Renal cortex interstitium (tissue), 11 donors: ENCODE measurements around the gene ACVR1. TPM values are rescaled to one million over a fixed set of nuclear protein-coding genes. Genes with fewer than 3 reads are reported as not detected.

Experiments used
- DNase-seq, 11 donors: peaks; one replicate each; pipeline ENCODE4 v3.0.0-alpha.2; 2013; ENCODE audit warnings: low read depth in 9 of 11, low spot score in 4 of 11; ENCODE audit errors: extremely low read depth in 1 of 11
- polyA plus RNA-seq, 3 donors: library from polyadenylated mRNA; unstranded; fragments of 120-200 nt; gene quantifications; one replicate each; pipeline ENCODE4 v1.2.1, GENCODE V29; 2013; ENCODE audit not compliant: insufficient read length in 3 of 3

Gene ACVR1
- polyA plus RNA-seq, 3 donors = 26.6 to 31.0 (median 29.1) TPM

DNA sequence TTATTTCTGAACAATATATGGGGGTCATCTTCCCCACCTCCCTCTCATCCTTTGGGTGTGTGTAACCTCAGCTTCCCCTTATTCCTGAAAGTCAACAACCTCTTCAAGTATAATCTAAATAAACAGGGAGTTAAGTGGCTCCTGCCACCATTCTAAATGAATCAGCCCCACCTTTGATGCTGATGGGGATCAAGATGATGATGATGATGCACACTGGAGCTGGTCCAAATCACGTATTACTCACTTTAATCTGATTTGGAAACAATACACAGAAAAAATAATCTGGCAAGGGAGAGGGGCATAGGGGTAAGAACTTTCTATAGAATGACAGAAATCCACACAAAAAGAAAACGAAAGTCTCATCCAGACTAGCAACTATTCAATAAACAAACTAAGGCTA is 7.1 kb downstream of the ACVR1 start:
- DNase-seq = no peak

DNA sequence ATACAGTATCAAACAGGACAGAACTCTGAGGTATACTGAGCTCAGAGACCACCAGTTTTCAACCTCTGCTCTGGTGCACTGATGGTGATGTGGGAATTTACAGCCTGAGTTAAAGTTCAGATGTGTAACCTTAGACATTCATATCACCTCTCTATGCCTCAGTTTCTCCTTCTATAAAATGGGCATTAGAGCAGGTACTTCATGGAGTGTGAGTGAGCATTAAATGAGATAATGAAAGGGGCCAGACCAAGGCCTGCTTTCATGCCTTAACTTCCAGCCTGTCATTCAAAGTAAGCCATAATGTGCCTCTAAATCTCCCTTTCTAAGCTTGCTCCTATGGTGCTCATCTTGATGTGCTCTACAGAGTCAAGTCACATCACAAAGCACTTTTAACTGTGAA is 8.4 kb downstream of the ACVR1 start:
- DNase-seq = no peak

DNA sequence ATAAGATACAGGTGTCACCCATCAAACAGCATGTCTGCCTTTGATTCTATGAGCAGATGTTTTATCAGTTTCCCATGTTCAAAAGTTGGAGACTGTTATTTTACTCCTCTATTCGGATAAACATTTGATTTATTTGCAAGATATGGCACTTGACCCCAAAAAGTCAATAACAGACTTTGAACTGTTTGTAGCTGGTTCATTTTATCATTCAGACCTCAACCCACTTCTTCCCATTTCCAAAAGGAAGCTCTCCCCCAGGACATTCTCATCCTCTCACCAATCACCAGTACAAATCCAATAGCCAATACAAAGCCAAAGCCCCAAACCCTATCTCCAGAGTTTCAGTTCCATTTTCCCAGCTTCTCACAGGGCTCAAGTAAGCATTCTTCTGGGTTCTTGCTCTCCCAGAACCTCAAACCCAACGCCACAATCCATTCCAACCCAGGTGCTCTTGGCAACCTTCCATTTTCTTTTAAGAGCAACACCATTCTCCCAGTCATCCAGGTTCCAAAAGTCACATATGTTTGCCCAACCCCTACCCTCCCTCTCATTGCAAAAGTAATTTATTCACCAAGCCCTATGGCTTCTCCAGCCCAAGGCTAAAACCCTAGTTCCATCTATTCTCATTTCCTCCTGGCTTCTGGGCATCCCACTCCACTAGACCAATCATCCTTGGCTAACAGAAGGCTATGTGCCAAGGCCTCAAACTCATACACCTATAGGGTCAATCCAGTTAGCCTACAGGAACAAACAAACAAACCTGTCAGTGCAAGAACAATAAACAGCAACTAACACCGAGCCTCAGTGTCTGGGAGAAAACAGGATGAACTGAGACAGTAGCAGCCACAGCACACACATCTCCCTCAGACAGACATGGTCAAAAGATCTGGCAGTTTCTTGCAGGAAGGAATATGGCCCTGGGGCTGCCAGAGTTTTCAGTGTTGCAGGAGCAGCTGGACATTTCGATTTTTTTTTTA is 9.2 kb downstream of the ACVR1 start:
- DNase-seq = no peak

DNA sequence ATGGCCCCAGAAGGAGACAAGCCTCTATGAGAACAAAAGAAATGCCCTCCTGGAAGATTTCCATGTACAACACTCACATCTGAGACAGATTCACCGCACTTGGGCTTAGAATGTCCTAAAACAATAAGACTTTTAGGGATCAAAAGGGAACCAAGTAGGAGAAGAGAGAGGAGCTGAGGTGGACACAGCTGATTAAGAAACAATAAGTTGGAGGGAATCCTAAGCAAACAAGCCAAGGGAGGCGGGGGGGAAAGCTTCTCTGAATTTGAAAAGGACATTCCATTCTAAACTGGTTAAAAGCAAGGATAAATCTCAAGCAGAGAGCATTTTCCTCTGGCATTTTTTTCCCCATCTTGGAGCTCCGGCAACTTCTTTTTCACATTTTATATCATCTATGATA is 9.9 kb downstream of the ACVR1 start:
- no peak for DNase-seq

DNA sequence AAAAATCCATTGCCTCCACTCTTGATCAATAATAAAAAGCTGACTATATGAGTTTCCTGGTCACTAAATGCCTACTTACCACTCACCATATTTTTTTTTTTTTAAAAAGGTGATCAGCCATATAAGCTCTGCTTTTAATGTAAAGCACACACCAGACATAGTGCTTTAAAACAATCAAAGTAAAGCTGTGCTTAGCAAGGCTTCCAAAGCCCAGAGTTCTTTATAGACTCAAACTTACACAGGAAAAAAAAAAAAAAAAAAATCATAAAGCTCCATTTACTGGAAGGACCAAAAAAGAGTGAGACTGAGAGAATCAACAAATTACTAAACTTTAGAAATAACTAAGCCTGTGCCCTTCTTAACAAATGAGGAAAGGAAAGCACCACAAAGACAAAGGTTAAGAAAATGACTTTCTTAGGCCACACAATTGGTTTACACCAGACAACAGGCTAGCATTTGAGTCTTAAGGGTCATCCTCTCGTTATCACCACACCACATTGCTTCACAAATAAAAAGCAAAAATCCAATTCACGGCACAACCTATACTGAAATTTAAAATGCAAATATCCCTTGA is 11.2 kb downstream of the ACVR1 start:
- no peak for DNase-seq

DNA sequence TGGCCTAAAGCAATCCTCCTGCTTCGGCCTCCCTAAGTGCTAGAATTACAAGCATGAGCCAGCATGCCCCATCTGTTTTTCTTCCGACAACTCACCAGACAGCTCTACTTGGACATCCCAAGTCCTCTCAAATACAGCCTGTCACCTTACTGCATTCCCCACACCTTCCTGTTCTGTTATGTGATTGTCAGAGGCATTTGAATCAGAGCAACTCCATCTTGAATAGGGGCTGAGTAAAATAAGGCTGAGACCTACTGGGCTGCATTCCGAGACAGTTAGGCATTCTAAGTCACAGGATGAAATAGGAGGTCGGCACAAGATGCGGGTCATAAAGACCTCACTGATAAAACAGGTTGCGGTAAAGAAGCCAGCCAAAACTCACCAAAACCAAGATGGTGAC is 17.3 kb downstream of the ACVR1 start:
- DNase-seq = no peak

DNA sequence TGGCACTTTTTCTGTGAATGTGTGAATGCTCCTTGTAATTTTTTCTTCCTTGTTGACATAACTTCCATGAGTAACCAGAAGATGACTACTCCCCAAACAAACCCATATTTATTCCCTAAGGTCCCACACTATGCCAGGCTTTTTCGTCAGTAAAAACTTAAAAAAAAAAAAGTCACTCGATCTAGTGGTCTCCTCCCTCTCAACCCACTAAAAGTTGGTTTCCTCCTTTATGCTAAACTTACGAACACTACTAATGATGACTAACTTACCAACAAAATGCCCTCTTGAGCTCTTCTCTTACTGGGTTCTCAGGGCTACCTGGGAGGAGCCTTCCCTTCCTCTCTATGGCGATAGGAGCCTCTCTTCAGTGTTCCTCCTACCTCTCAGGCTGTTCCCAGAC is 18.2 kb downstream of the ACVR1 start:
- DNase-seq = no peak

DNA sequence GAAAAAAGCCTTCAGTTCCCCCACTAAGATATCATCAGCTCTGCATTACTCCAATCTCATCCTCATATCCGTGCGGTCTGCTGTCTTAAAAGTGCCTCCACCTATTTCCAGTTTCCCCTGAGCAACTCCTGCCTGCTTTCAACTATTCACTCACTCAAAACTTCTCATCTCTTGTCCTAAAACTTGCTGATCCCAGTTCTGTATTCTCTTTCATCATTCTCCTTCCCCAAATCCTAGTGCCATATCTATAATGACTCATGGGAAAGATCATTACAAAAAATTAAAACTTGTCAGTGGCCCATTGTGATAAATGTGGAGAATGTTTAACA is 20.0 kb downstream of the ACVR1 start:
- DNase-seq = no peak

DNA sequence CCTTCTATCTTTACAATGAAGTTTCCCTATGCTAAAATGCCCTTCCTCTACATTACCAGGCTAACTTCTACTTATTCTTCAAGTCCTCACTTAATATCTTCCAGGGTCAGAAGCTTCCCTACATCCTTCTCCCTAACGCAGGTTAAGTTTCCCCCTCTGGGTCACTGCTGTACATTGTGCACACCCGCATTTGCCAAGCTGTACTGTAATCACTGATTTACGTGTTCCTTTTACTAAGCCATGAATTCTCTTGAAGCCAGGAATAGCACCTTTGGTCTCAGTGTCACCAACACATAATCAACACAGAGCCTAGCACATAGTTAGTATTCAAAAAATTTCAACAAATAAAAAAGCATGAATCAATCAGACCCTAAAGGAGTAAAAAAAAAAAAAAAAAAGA is 22.3 kb downstream of the ACVR1 start:
- DNase-seq = no peak

DNA sequence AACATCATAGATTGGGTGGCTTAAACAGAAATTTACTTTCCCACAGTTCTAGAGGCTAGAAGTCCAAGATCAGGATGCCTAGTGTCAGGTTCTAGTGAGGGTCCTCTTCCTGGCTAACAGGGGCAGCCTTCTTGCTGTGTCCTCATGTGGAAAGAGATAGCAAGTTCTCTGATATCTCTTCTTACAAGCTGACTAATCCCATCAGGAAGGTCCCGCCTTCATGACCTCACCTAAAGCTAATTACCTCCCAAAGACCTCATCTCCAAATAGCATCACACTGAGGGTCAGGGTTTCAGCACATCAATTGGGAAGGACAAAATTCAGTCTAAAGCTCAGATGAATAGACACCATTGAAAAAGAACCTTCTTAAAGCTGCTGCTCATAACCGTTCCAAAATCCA is 22.9 kb downstream of the ACVR1 start:
- DNase-seq = no peak

DNA sequence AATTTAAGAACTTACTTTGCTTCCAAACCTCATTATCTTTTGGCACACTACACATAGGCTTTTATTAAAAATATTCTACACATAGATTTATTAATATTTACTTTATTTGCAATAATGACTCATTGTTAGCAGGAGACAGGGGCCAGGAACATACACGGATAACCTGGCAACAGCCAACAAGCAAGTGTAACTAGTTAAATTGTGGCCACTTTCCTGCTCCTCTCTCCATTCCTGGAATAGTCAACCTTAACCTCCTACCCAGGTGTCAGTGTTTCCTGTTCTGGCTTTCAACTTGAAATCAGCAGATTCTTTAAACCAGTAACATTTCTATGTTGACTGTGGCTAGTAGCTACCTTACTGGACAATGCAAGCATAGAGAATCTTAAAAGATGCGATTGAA is 26.5 kb downstream of the ACVR1 start:
- no peak for DNase-seq

DNA sequence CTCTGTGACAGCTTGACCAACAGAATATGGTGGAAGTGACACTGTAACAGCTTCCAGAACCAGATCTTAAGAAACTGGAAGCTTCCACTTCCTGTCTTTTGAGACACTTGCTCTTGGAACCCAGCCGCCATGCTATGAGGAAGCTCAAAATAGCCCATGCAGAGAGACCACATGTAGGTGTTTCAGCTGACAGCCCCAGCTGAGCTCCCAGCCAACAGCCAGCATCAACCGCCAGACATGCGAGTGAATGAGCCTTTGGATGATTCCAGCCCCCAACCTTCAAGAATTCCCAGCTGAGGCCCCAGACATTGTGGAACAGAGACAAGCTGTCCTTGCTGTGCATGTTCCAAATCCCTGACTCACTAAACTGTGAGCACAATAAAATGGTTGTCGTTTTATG is 27.9 kb downstream of the ACVR1 start:
- DNase-seq = no peak

DNA sequence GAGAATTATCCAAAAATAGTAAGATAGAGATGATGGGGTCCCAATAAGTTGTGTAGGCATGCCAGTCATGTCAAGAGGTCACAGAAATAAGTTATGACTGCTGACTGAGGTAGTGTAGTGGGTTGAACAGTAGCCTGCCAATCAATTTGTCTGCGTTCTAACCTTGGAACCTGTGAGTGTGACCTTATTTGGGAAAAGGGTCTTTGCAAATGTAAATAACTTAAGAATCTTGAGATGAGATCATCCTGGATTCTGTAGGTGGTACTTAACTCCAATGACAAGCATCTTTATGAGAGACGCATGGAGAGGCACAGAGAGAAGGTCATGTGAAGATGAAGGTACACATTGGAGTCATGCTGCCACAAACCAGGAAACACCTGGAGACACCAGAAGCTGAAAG is 31.0 kb downstream of the ACVR1 start:
- no peak for DNase-seq

DNA sequence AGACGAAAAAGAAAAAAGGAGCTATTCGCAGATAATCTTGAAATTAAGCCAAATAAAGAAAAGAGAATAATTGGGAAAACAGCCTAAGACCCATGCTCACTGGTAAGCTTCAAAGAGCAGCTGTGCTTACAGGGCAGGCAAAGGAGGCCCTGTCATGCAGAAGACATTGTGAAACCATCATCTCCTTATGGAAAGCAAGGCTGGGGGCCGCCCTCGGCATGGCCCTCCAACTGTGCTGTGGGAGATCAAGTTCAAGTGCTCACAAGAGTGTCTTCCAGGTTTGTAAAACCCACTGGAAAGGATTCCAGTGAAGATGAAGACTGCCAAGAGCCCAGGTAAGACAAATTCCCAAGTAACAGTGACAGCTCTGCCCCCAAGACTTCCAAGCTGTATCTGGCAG is 32.2 kb downstream of the ACVR1 start:
- DNase-seq = no peak

DNA sequence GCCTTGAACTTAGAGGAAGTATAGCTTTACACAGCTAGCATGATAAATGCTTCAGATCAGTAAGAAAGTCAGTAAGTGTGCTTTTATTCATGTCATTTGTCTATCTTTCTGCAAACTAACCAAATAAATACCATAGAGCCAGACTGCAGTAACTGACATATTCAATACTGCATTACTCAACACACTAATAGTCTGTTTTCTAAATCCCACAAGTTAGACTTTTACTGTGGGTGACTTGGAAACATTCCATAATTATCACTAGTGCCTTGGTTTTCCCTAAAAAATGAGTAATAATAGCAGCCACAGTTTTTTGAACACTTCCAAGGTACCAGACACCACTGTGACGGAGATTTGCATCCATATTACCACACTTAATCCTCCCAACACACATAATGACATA is 33.0 kb downstream of the ACVR1 start:
- DNase-seq = no peak

DNA sequence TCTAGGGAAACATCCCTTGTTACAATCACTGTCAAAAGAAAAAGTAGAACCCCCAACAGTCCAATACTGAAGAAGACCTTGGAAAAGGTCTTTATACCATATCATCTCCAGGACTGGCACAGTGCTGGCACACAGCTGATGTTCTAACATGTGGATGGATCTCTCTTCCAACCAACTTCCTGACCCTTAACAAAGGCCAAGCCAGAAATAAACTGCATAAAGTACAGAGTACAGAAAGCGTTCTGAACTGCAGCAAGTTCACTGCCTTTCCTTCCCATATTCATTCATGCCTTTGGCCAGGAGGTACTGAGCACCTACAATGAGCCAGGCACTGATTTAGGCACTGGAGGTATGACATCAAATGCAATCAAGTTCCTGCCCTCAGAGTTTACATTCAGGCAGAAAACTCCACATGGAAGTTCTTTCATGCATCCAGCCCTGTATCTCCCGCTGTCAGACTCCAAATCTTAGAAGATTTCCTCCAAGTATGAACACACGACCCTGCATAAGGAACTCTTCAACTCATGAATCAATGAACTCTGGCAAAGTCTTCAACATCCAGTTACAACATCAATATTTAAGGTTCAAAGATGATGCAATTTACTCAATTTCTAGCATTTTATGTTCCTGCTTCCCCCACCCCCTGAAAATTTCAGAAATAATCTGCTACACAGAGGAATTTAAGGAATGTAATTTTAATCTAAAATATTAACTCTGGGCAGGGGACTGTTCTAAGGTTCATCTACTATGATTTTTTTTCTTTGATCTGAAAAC is 33.8 kb downstream of the ACVR1 start:
- no peak for DNase-seq

DNA sequence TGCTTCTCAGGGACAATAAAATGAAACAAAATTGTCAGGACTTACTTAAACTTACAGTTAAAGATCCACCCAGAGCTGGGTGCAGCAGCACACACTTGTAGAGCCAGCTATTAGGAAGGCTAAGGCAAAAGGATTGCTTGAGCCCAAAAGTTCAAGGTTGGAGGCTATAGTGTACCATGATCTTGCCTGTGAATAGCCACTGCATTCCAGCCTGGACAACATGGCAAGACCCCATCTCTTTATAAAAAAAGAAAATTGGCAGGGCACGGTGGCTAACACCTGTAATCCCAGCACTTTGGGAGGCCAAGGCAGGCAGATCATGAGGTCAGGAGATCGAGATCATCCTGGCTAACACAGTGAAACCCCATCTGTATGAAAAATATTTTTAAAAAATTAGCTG is 34.6 kb downstream of the ACVR1 start:
- no peak for DNase-seq

DNA sequence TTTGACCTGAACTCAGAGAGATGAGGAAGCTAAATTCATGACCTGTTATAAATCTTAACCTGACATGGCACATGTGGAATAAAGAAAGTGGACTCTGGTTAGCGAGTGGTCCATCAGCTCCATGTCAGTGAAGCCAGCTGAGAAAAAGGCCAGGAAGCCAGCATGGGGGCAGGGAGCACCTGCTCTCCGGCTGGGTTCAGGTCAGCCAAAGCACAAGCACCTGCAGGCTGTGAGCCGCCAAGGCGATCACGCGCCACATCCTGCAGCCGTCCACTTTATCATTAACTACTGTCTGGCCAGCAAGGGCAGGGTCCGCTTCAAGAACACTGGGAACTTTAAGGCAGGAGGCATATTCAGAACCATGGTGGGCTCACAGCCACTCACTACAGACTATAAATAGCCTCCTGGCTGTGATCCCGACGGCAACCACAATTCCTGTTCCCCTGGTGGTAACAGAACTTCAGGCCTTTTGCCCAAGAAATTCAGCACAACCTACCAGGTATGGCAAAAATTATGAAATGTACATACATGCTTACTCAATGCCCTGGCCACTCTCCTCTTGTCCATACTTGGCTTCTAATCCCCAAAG is 35.5 kb downstream of the ACVR1 start:
- DNase-seq = peak in 2 of 11 donors; percentile 50 to 63

DNA sequence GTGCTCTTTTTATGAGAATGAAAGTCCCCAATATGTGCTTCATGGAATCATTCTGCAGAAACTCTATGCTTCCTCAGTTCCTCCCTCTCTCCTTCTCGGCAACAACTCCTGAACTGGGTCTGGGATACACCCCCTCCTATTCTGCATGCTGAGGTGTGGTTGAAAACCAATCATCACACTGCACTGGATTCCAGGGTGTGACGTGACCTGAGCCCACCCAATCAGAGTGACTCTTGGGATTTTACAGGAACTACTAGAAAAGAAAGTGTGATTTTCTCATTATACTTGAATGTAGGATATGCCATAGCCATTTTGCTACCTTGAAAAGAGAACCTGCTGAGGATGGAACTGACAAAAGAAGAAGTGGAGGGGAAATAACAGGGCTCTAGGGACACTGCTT is 36.3 kb downstream of the ACVR1 start:
- DNase-seq = no peak
